Upper lobe of left lung (tissue), 4 donors: ENCODE data around the gene BMPR1B.

Source experiments
- EP300 ChIP-seq, 4 donors: sonication (generic); formaldehyde crosslinking; IDR thresholded peaks; one replicate each; pipeline ENCODE4 v1.5.1; 2017; ENCODE audit warnings: antibody characterized with exemption in 4 of 4, control low read depth in 2 of 4
- POLR2A ChIP-seq, 4 donors: fragments of 450-650 bp; IDR thresholded peaks; one replicate each; pipeline ENCODE4 v1.5.1; 2016 to 2017; ENCODE audit warnings: antibody characterized with exemption in 4 of 4, mild to moderate bottlenecking in 2 of 4
- POLR2AphosphoS5 ChIP-seq, 2 donors: sonication (generic); formaldehyde crosslinking; IDR thresholded peaks; one replicate each; pipeline ENCODE4 v1.5.1; 2017; ENCODE audit warnings: antibody characterized with exemption in 2 of 2
- TF ChIP-seq, protein P1 (sequence below), 6 experiments: fragments of 450-650 bp in 4 of 6; fragments of 200-600 bp in 2 of 6; sonication (generic) in 2 of 6; IDR thresholded peaks; one replicate each; pipeline ENCODE4 v1.5.1; 2016 to 2019; ENCODE audit warnings: antibody characterized with exemption in 6 of 6

- TF ChIP-seq, protein P1, sequence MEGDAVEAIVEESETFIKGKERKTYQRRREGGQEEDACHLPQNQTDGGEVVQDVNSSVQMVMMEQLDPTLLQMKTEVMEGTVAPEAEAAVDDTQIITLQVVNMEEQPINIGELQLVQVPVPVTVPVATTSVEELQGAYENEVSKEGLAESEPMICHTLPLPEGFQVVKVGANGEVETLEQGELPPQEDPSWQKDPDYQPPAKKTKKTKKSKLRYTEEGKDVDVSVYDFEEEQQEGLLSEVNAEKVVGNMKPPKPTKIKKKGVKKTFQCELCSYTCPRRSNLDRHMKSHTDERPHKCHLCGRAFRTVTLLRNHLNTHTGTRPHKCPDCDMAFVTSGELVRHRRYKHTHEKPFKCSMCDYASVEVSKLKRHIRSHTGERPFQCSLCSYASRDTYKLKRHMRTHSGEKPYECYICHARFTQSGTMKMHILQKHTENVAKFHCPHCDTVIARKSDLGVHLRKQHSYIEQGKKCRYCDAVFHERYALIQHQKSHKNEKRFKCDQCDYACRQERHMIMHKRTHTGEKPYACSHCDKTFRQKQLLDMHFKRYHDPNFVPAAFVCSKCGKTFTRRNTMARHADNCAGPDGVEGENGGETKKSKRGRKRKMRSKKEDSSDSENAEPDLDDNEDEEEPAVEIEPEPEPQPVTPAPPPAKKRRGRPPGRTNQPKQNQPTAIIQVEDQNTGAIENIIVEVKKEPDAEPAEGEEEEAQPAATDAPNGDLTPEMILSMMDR (IDR thresholded peaks at IDR 0.05) = no peak
- TF ChIP-seq POLR2A (IDR thresholded peaks at IDR 0.05) (no peak), POLR2AphosphoS5 (IDR thresholded peaks at IDR 0.05) (no peak), EP300 (IDR thresholded peaks at IDR 0.05) (no peak)
Observed at GRCh38 chr4:94870146-94870545, 112.4 kb downstream of the BMPR1B start.
